Osteoblast (primary cell): Measurements from ENCODE around the gene TBX5. TPM values are rescaled to one million over a fixed set of nuclear protein-coding genes. Genes with fewer than 3 reads are reported as not detected.

Experiments used
- DNase-seq: peaks from one replicate; pipeline ENCODE4 v3.0.0; 2011; ENCODE audit warnings: low spot score, mixed read lengths; ENCODE audit not compliant: insufficient read length; ENCODE audit errors: missing footprints
- H2AFZ ChIP-seq: 2 replicates; pipeline ENCODE4 v1.6.0; 2011; ENCODE audit warnings: mild to moderate bottlenecking, low read length
- H3K27ac ChIP-seq: 2 replicates; pipeline ENCODE4 v1.5.1; 2011; ENCODE audit warnings: mild to moderate bottlenecking, low read depth, low read length, moderate library complexity
- H3K27me3 ChIP-seq: 2 replicates; pipeline ENCODE4 v1.6.0; 2012; ENCODE audit warnings: mild to moderate bottlenecking, control low read depth, inconsistent platforms, low read length, moderate library complexity; ENCODE audit not compliant: insufficient read depth
- H3K36me3 ChIP-seq: 2 replicates; pipeline ENCODE4 v1.5.1; 2011; ENCODE audit warnings: mild to moderate bottlenecking, low read length, control low read depth, moderate library complexity; ENCODE audit not compliant: insufficient read depth
- H3K4me1 ChIP-seq: 2 replicates; pipeline ENCODE4 v1.5.1; 2011; ENCODE audit warnings: mild to moderate bottlenecking, low read length, control low read depth, moderate library complexity; ENCODE audit not compliant: insufficient read depth
- H3K4me2 ChIP-seq: 2 replicates; pipeline ENCODE4 v1.6.0; 2011; ENCODE audit warnings: mild to moderate bottlenecking, low read length; ENCODE audit not compliant: insufficient read depth
- H3K4me3 ChIP-seq: fragments of 200-600 bp; sonication (generic); 3 replicates; pipeline ENCODE4 v1.5.1; 2012; ENCODE audit warnings: mild to moderate bottlenecking, low read length, inconsistent platforms; ENCODE audit not compliant: insufficient read depth
- H3K79me2 ChIP-seq: 2 replicates; pipeline ENCODE4 v1.6.0; 2012; ENCODE audit warnings: mild to moderate bottlenecking, low read length, control low read depth, inconsistent platforms; ENCODE audit not compliant: insufficient read depth
- H3K9me3 ChIP-seq: 2 replicates; pipeline ENCODE4 v1.5.1; 2011; ENCODE audit warnings: low read depth, low read length, control low read depth
- H4K20me1 ChIP-seq: 2 replicates; pipeline ENCODE4 v1.6.0; 2012; ENCODE audit warnings: mild to moderate bottlenecking, low read length, control low read depth; ENCODE audit not compliant: insufficient read depth
- total RNA-seq: library from RNA; depleted of rRNA; stranded (reverse); fragments of >200 nt; gene quantifications from 2 replicates; pipeline ENCODE4 v1.2.3, GENCODE V29; 2012
- TF ChIP-seq, protein P1 (sequence below): IDR thresholded peaks from 2 replicates; pipeline ENCODE4 v1.5.1; 2011; ENCODE audit warnings: mild to moderate bottlenecking, low read depth, low read length, moderate library complexity; ENCODE audit errors: extremely low read depth

The TBX5 gene
- total RNA-seq, 1 donor, result not detected

- Histone ChIP-seq H2AFZ (no peak overlapping the region), H3K27me3 (peaks cover 5% of the 10 kb centered on the region), H4K20me1 (no peaks in the 10 kb centered on the region), H3K4me2 (no peak overlapping the region), H3K4me1 (no peaks in the 10 kb centered on the region), H3K79me2 (no peaks in the 10 kb centered on the region), H3K9me3 (no peaks in the 10 kb centered on the region), H3K36me3 (no peaks in the 10 kb centered on the region), H3K4me3 (no peak overlapping the region), H3K27ac (no peak overlapping the region)
- TF ChIP-seq, protein P1, sequence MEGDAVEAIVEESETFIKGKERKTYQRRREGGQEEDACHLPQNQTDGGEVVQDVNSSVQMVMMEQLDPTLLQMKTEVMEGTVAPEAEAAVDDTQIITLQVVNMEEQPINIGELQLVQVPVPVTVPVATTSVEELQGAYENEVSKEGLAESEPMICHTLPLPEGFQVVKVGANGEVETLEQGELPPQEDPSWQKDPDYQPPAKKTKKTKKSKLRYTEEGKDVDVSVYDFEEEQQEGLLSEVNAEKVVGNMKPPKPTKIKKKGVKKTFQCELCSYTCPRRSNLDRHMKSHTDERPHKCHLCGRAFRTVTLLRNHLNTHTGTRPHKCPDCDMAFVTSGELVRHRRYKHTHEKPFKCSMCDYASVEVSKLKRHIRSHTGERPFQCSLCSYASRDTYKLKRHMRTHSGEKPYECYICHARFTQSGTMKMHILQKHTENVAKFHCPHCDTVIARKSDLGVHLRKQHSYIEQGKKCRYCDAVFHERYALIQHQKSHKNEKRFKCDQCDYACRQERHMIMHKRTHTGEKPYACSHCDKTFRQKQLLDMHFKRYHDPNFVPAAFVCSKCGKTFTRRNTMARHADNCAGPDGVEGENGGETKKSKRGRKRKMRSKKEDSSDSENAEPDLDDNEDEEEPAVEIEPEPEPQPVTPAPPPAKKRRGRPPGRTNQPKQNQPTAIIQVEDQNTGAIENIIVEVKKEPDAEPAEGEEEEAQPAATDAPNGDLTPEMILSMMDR, result no peak
- peak; percentile 63 for DNase-seq
These were observed 4.1 kb upstream of the TBX5 start for GRCh38 chr12:114409852-114410600.

- H3K79me2 ChIP-seq, result no peaks in the 10 kb centered on the region
- peaks cover 5% of the 10 kb centered on the region for H3K27me3 ChIP-seq
- no peak overlapping the region for H3K4me2 ChIP-seq
- no peak overlapping the region for H3K27ac ChIP-seq
- no peaks in the 10 kb centered on the region for H3K9me3 ChIP-seq
- H3K4me1 ChIP-seq, result no peaks in the 10 kb centered on the region
- H3K4me3 ChIP-seq, result no peak overlapping the region
- DNase-seq, result peak; percentile 76
- TF ChIP-seq, protein P1, result no peak
- no peaks in the 10 kb centered on the region for H4K20me1 ChIP-seq
- H2AFZ ChIP-seq, result no peak overlapping the region
- H3K36me3 ChIP-seq, result no peaks in the 10 kb centered on the region
These were observed 3.2 kb upstream of the TBX5 start for GRCh38 chr12:114408886-114409851.

DNA sequence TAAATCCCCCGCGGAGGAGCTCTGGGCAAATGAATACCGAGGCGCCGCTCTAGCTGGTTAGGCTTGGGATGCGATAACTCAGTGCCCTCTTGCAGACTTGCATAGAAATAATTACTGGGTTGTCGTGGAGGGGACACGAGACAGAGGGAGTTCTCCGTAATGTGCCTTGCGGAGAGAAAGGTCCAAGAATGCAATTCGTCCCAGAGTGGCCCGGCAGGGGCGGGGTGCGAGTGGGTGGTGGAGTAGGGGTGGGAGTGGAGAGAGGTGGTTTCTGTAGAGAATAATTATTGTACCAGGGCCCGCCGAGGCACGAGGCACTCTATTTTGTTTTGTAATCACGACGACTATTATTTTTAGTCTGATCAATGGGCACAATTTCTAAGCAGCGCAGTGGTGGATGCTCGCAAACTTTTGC lies 2.5 kb upstream of the TBX5 start:
- peak; percentile 66 for DNase-seq
- H3K4me1 ChIP-seq, result no peaks in the 10 kb centered on the region
- H3K79me2 ChIP-seq, result no peaks in the 10 kb centered on the region
- no peak overlapping the region for H3K4me2 ChIP-seq
- H3K9me3 ChIP-seq, result no peaks in the 10 kb centered on the region
- H3K36me3 ChIP-seq, result no peaks in the 10 kb centered on the region
- H4K20me1 ChIP-seq, result no peaks in the 10 kb centered on the region
- H3K27ac ChIP-seq, result no peak overlapping the region
- H3K4me3 ChIP-seq, result no peak overlapping the region
- H3K27me3 ChIP-seq, result peaks cover 5% of the 10 kb centered on the region
- TF ChIP-seq, protein P1, result no peak
- no peak overlapping the region for H2AFZ ChIP-seq

- no peaks in the 10 kb centered on the region for H3K36me3 ChIP-seq
- no peaks in the 10 kb centered on the region for H4K20me1 ChIP-seq
- H2AFZ ChIP-seq, result no peak overlapping the region
- no peaks in the 10 kb centered on the region for H3K4me1 ChIP-seq
- H3K27ac ChIP-seq, result no peak overlapping the region
- peaks cover 5% of the 10 kb centered on the region for H3K27me3 ChIP-seq
- no peak overlapping the region for H3K4me2 ChIP-seq
- H3K79me2 ChIP-seq, result no peaks in the 10 kb centered on the region
- no peaks in the 10 kb centered on the region for H3K9me3 ChIP-seq
- no peak overlapping the region for H3K4me3 ChIP-seq
- DNase-seq, result peak; percentile 85
- TF ChIP-seq, protein P1, result no peak
These were observed 2.0 kb upstream of the TBX5 start for GRCh38 chr12:114407842-114408411.
